AG04450 (cell line): ENCODE measurements around the gene SIT1. TPM values are rescaled to one million over a fixed set of nuclear protein-coding genes. Genes with fewer than 3 reads are reported as not detected.

Experiments used
- CTCF ChIA-PET: fragments of 300-600, 350-600 bp; formaldehyde crosslinking; extraction: SDS; loops from one replicate; lab custom pipeline; 2022; ENCODE audit warnings: antibody characterized with exemption, inconsistent platforms; lab: Charles Lee
- POLR2A ChIA-PET: fragments of 350-600 bp; formaldehyde crosslinking; extraction: SDS; loops from one replicate; lab custom pipeline; 2021; ENCODE audit warnings: antibody characterized with exemption, inconsistent platforms; lab: Yijun Ruan, JAX
- DNase-seq: peaks from one replicate; pipeline ENCODE4 v3.0.0-alpha.2; 2011; ENCODE audit warnings: low read depth, low spot score
- H3K27ac ChIP-seq: one replicate; pipeline ENCODE4 v1.5.1; 2012; ENCODE audit warnings: low read depth, low read length, control low read depth
- H3K27me3 ChIP-seq: one replicate; pipeline ENCODE4 v1.6.0; 2012; ENCODE audit warnings: low read length; ENCODE audit not compliant: control insufficient read depth, insufficient read depth
- H3K4me3 ChIP-seq: 2 replicates; pipeline ENCODE4 v1.5.1; 2011; ENCODE audit warnings: mild to moderate bottlenecking, low read depth, low read length, control low read depth
- H3K9me3 ChIP-seq: 2 replicates; pipeline ENCODE4 v1.5.1; 2012; ENCODE audit warnings: low read length; ENCODE audit not compliant: control insufficient read depth, insufficient read depth
- CTCF ChIP-seq: IDR thresholded peaks from 2 replicates; pipeline ENCODE4 v1.5.1; 2011; ENCODE audit warnings: low read depth, low read length, control low read depth, inconsistent platforms
- polyA plus RNA-seq: library from polyadenylated mRNA; depleted of rRNA; stranded (reverse); fragments of >200 nt; gene quantifications from 2 replicates; pipeline ENCODE4 v1.2.3, GENCODE V29; 2011

SIT1 gene
- polyA plus RNA-seq, 1 experiment, result not detected

DNA sequence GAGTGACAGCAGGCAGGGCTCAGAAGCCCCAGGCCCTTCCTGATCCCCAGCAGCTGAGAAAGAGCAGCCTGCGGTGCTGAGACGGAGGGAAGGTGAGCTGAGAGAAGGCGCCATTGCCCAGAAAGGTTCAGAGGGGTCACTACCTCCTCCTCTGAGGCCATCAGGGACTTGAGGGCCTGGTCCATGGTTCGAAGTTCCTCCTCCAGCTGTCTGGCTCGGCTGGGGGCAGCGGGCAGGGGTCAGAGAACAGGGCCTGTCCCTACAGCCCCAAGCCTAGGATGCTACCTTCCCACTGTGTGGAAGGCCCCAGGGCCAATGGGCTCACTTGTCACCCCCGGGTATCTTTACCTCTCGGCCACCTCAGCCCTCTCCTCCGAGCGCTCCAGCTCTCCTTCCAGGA, 34.2 kb upstream of the SIT1 start:
- H3K4me3 ChIP-seq, result peak overlapping the region; percentile 37
- TF ChIP-seq CTCF, result no peak
- no peaks in the 10 kb centered on the region; the same call in 1 of the 2 replicates for H3K9me3 ChIP-seq
- ChIA-PET CTCF (interaction anchor here (6.4 kb wide), 1 partner anchor 12 kb away, joined by 43 read pairs; no protein-coding TSS in a partner anchor), POLR2A (interaction anchor here (1.2 to 9.1 kb wide), 5 partner anchors 9 to 48 kb away, joined by 3 to 75 read pairs (median 15); partner anchors contain the start of genes ARHGEF39, CCDC107, CREB3 and RMRP)
- no peak for DNase-seq
- peak overlapping the region; percentile 52 for H3K27ac ChIP-seq
- no peaks in the 10 kb centered on the region for H3K27me3 ChIP-seq

GRCh38 chr9:35683323-35683722, 32.6 kb upstream of the SIT1 start:
- POLR2A ChIA-PET, result interaction anchor here (0.6 to 9.1 kb wide), 5 partner anchors 10 to 49 kb away, joined by 4 to 75 read pairs (median 4); partner anchors contain the start of genes CA9, CCDC107, CREB3 and RMRP
- Histone ChIP-seq H3K27me3 (no peaks in the 10 kb centered on the region), H3K9me3 (no peaks in the 10 kb centered on the region), H3K27ac (no peak overlapping the region), H3K4me3 (no peak overlapping the region)
- no peak for TF ChIP-seq CTCF
- no peak for DNase-seq
- CTCF ChIA-PET, result interaction anchor here (1.1 to 6.4 kb wide), 2 partner anchors 13 to 18 kb away, joined by 4 to 43 read pairs; partner anchors contain the start of gene ARHGEF39

GRCh38 chr9:35682520-35683315, 32.0 kb upstream of the SIT1 start:
- ChIA-PET CTCF (interaction anchor here (0.7 to 6.4 kb wide), 2 partner anchors 14 to 22 kb away, joined by 3 to 43 read pairs; no protein-coding TSS in a partner anchor), POLR2A (interaction anchor here (0.7 to 9.1 kb wide), 8 partner anchors 9 to 50 kb away, joined by 3 to 75 read pairs (median 4); partner anchors contain the start of genes ARHGEF39, CA9, CCDC107 and CREB3)
- Histone ChIP-seq H3K27ac (peak overlapping the region; percentile 65), H3K9me3 (no peaks in the 10 kb centered on the region), H3K27me3 (no peaks in the 10 kb centered on the region), H3K4me3 (no peak overlapping the region)
- no peak for DNase-seq
- no peak for TF ChIP-seq CTCF

GRCh38 chr9:35682051-35682450, 31.3 kb upstream of the SIT1 start:
- CTCF ChIA-PET, result interaction anchor here (0.7 kb wide), 1 partner anchor 21 kb away, joined by 3 read pairs; no protein-coding TSS in a partner anchor
- DNase-seq, result no peak
- POLR2A ChIA-PET, result interaction anchor here (1.1 to 3.8 kb wide), 4 partner anchors 17 to 50 kb away, joined by 3 to 28 read pairs (median 10); partner anchors contain the start of genes ARHGEF39, CCDC107, CREB3 and RMRP
- Histone ChIP-seq H3K27me3 (no peaks in the 10 kb centered on the region), H3K27ac (peak overlapping the region; percentile 65), H3K9me3 (no peaks in the 10 kb centered on the region), H3K4me3 (no peak overlapping the region)
- no peak for TF ChIP-seq CTCF
